DMS153 treated with DMSO at 0.1 percent for 48 hours (cell line): ENCODE results near the gene EZR.

Experiments used
- DNase-seq: peaks from one replicate; lab custom pipeline; 2025; ENCODE audit not compliant: unreplicated experiment; lab: John Stamatoyannopoulos, UW

The EZR gene

DNA sequence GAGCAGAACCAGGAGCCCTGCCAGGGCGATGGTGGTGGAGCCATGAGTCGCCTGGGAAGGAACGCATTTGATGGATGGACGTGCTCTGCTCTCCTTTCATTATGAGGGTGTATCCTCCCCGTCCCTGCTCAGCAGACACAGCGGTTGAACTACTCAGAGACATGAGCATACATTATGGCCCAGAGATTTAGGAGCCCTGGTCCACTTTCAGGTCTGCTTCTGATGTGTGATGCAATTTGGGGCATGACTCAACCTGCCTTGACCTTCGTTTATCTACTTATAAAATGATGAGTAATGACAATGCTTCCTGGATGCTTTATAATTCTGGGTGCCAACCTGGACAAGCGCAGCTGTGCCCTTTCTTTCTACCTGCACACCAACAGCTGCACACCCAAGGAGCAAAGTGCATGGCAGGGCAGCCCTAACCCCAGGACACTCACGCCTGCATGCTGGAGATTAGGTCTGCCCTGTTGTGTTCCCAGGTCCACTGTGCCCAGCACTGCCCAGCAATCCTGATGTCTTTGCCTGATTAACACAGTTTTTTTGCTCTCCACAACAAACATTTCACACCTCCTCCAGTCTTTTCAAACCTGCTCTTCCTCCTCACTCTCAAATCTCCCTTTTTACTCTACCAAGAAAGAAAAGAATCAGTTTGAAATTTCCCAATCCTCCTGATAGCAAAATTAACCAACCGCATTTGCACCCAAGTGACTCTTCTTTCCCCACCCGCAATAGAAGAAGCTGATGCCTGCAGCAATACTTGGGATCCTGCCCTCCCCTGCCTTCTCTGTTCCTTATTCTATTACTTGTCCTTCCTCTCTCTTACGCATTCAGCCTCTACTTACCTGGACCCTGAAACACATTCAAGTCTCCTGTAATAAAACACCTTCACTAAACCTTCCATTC lies 81.2 kb downstream of the EZR start:
- DNase-seq, result no peak

DNA sequence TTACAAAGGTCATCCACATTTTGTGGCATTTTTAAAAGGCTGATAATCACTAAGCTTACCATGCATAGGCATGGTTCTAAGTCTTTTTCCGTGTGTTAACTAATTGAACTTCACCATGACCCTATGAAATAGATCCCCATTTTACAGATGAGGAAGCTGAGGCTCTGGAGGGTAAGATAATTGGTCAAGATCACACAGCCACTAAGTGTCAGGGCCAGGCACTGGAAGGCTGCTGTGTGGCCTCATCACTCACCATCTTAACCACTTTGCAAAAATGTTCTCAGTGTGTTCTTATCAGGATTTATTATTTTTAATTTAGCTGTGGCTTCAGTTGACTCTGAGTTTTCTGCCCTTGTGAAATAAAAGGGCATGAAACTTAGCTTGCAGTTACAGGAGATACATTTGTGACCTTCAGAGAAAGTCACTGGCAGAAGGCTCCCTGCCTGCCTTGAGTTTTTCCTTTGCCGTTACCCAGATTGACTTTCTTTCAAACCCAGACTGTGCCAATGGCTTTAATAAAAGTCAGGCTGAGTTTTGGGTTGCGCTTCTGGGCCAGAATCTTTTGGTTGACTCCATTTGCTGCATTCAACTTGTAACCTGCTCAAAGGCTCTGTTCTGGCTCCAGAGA lies 82.0 kb downstream of the EZR start:
- DNase-seq, result no peak

DNA sequence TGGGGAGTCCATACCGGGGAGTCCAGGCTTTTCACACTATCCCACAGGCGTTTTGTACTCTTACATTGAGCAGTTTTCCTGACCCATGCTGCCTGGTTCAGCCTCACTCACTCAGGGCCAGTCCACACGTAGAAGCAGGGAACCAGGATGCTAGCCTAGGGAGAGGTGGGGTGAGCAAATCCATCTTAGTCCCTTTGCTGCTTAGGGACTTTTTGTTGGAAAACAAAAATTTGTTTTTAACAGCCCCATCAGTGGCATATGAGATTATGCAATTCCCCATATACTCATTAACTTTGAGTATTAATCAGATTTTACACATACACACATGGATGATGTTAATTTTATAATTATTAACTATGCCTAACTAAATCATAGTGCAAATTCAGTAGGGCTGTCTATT lies 84.2 kb downstream of the EZR start:
- no peak for DNase-seq

DNA sequence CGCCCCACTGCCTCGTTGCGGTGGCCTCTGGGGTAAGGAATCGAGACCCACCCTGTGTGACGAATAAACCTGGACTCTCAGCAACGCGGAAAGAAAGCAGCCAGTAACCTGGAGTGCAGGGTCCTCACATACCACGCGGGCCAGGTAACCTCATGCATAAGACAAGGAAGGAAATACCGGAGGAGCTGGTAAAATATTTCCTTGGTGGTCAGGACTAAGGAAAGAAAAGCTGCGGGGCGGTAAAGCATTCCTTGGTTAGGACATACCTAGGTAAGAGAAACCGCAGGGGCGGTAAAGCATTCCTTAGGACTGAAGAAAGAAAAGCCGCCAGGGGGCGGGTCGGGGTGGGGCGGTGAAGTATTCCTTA lies 88.6 kb downstream of the EZR start:
- no peak for DNase-seq

DNA sequence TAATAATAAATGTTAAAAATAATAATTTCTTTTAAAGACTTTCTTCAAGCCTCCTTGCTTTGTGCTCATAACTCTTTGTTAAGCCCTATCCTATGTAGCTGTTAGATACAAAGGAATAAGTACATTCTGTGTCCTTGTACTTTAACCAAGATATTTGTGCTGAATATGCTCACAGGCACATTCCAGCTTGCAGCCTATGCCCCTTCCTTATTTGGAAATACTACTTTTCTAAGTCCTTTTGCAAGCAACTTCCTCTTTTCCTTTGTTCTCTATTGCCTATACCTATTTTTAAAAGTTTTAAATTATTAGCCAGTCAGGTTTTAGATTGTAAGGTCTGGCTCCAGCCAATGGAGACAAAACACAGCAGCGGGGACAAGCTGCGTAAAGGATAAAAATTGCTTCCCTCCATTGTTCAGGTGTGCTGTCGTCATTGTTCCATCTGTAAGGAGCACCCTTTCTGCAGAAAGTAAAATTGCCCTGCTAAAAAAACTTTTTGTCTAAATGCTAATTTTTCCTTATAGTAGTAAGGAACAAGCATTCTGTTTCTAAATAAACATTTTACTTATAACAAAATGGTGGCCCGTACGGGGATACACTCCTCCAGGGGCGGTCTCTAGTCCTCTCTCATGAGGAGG lies 89.1 kb downstream of the EZR start:
- DNase-seq, result no peak

DNA sequence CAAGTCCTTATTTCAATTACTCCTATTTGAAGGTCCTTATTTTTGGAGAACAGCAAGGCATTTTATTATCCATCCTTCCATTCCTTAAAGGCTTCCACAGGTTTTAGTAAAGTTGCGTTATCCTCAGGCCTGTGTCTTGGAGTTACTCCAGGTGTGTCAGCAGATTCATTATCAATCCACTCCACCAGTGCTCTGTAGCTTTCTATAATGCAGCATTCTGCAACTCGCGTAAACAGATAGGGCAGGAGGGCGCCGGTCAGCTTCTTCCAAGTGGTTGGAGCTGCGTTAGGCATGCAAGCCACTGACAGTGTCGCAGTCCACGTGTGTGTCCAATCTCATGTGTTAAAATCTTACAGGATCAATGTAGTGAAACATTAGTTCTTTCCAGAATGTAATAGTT lies 93.5 kb downstream of the EZR start:
- no peak for DNase-seq

DNA sequence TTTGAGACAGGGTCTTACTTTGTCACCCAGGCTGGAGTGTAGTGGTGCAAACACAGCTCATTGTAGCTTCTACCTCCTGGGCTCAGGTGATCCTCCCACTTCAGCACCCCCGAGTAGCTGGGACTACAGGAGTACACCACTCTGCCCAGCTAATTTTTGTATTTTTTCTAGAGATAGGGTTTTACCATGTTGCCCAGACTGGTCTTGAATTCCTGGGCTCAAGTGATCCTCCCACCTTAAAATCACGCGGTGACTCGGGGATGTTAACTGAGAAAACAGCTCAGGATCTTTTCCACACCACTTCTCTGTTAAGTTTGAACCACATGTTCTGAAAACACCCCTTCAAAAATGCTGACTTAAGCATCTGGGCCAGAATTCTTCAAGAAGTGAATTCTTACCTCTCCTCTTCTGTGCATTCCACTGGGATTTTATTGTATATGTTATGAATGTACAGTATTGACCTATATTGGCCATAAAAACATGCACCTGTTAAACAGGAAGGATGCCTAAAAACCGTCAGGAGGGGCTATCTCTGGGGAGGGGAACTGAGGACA lies 96.9 kb downstream of the EZR start:
- no peak for DNase-seq

DNA sequence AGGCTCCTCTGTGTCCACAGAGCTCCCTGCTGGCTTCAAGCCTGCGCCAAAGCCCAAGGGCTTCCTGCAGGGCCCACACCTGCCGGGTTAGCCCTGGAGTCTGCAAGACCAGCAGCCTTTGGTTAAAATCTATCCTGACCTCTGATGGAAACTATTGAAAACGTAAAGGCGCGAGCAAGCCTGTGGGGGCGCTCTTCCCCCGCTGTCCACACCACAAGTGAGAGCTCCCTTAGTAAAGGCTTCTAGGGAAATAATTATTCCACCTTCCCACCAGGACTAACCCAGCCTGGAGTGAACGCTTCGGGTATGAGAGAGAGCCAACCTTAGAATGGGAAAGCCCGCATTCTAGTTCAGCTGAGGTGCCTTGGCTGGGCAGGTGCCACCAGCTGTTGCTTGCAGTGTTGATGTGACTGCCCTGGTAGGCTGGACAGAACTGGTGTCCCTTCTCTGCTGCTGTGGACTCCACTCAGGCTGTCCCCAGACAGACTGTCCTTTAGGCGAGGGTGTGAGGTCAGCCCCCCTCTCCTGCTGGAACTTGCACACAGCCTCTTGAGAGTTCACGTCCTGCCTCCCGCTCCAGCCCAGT lies 100.6 kb downstream of the EZR start:
- no peak for DNase-seq

DNA sequence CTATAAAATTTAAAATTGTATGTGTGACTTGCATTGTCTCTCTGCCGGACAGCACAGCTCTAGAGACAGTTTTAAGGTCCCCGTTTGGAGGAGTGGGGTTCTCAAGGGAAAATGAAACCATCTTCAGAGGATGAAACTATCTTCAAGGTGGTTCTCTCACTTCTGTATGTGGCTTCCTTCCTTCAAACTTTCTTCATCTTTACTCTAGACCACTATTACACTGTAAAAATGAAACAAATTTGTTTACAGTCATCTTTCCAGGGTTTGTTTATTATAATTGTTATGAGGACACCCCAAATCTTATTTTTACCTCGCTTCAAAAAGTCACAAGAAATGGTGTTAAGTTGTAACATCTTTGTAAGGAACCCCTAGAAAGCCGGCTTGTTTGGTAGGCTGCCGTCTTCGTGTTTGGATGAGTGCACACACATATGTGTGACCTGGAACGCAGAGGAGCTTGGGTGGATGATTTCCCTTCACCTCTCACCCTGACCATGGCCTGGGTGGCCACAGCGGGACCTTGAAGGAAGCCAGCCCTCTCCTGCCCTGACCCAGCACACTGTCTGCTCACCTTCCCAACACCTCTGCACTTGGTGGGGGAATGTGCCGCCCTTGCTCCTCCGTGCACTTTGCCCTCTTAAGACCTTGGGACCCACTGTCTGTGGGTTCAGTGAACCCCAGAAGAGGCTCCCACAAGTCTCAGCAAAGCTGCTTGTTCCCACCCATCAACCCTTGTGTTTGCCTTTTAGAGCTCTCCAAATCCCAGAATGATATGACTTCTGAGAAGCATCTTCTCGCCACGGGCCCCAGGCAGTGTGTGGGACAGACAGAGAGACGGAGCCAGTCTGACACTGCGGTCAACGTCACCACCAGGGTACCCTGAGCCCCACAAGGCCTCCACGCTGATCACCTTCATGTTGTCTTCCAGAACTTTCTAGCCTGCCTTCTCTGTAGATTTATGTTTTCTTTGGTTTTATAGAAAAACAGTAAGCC lies 101.5 kb downstream of the EZR start:
- no peak for DNase-seq
